Neural cell (in vitro differentiated cells): ENCODE measurements around the gene PPIF. TPM values are rescaled to one million over a fixed set of nuclear protein-coding genes. Genes with fewer than 3 reads are reported as not detected.

Experiments
- H2AFZ ChIP-seq: fragments of 200-600, 300-800 bp; sonication (generic), shearing (Covaris generic); 2 replicates; pipeline ENCODE4 v1.6.0; 2014; ENCODE audit warnings: low read depth, mild to moderate bottlenecking, antibody characterized with exemption, low read length, moderate library complexity
- H3F3A ChIP-seq: fragments of 200-600 bp; shearing (Covaris generic); 2 replicates; pipeline ENCODE4 v1.6.1; 2016; ENCODE audit warnings: mild to moderate bottlenecking, moderate library complexity, mixed read lengths, antibody characterized with exemption, low read length; ENCODE audit not compliant: insufficient read depth, poor library complexity, severe bottlenecking
- H3K27ac ChIP-seq: fragments of 200-600, 300-800 bp; sonication (generic), shearing (Covaris generic); 2 replicates; pipeline ENCODE4 v1.5.1; 2014; ENCODE audit warnings: mild to moderate bottlenecking, low read length, moderate library complexity
- H3K27me3 ChIP-seq: fragments of 300-800, 200-600 bp; sonication (generic), shearing (Covaris generic); 2 replicates; pipeline ENCODE4 v1.6.0; 2014; ENCODE audit warnings: mild to moderate bottlenecking, low read depth, low read length, moderate library complexity; ENCODE audit not compliant: insufficient read depth
- H3K36me3 ChIP-seq: fragments of 300-800, 200-600 bp; sonication (generic), shearing (Covaris generic); 2 replicates; pipeline ENCODE4 v1.5.1; 2014; ENCODE audit warnings: mild to moderate bottlenecking, antibody characterized with exemption, low read length, moderate library complexity; ENCODE audit not compliant: insufficient read depth
- H3K4me2 ChIP-seq: fragments of 300-800, 200-600 bp; sonication (generic), shearing (Covaris generic); 2 replicates; pipeline ENCODE4 v1.6.0; 2014; ENCODE audit warnings: mild to moderate bottlenecking, low read length
- H3K4me3 ChIP-seq: fragments of 300-800, 200-600 bp; sonication (generic), shearing (Covaris generic); 2 replicates; pipeline ENCODE4 v1.5.1; 2014; ENCODE audit warnings: mild to moderate bottlenecking, low read length, moderate library complexity
- H3K79me2 ChIP-seq: fragments of 200-600 bp; shearing (Covaris generic); replicated peaks from 2 replicates; pipeline ENCODE4 v1.6.0; 2014; ENCODE audit warnings: mild to moderate bottlenecking, low read length, moderate library complexity; ENCODE audit not compliant: insufficient read depth
- H3K9ac ChIP-seq: fragments of 300-800, 200-600 bp; sonication (generic), shearing (Covaris generic); 2 replicates; pipeline ENCODE4 v1.6.1; 2016; ENCODE audit warnings: mild to moderate bottlenecking, low read length, mixed read lengths
- H3K9me2 ChIP-seq: fragments of 200-600 bp; shearing (Covaris generic); 2 replicates; pipeline ENCODE4 v1.6.1; 2016; ENCODE audit warnings: mild to moderate bottlenecking, low read length, mixed read lengths; ENCODE audit not compliant: insufficient read depth
- H3K9me3 ChIP-seq: fragments of 200-600, 300-800 bp; sonication (generic), shearing (Covaris generic); 2 replicates; pipeline ENCODE4 v1.6.1; 2016; ENCODE audit warnings: mild to moderate bottlenecking, mixed run types, low read length, moderate library complexity, mixed read lengths
- H4K20me1 ChIP-seq: fragments of 200-600 bp; shearing (Covaris generic); 2 replicates; pipeline ENCODE4 v1.6.1; 2016; ENCODE audit warnings: mild to moderate bottlenecking, mixed run types; ENCODE audit not compliant: insufficient read depth
- EP300 ChIP-seq: fragments of 450-650 bp; conservative IDR thresholded peaks from 2 replicates; pipeline ENCODE4 v1.6.1; 2014; ENCODE audit warnings: antibody characterized with exemption, mild to moderate bottlenecking, moderate library complexity; ENCODE audit not compliant: poor library complexity, severe bottlenecking
- EZH2 ChIP-seq: fragments of 200-600, 300-800 bp; shearing (Covaris generic), sonication (generic); IDR thresholded peaks from 2 replicates; pipeline ENCODE4 v1.6.1; 2014; ENCODE audit warnings: antibody characterized with exemption, low read length, borderline replicate concordance, mild to moderate bottlenecking; ENCODE audit not compliant: insufficient read depth, poor library complexity, severe bottlenecking
- MXI1 ChIP-seq: fragments of 450-650 bp; conservative IDR thresholded peaks from 2 replicates; pipeline ENCODE4 v1.6.1; 2014; ENCODE audit warnings: antibody characterized with exemption, mild to moderate bottlenecking; ENCODE audit not compliant: poor library complexity, severe bottlenecking
- POLR2AphosphoS5 ChIP-seq: IDR thresholded peaks from 2 replicates; pipeline ENCODE4 v1.6.1; 2012
- RAD21 ChIP-seq: fragments of 450-650 bp; conservative IDR thresholded peaks from 2 replicates; pipeline ENCODE4 v1.6.1; 2014; ENCODE audit warnings: antibody characterized with exemption, mild to moderate bottlenecking, moderate library complexity
- REST ChIP-seq: IDR thresholded peaks from 2 replicates; pipeline ENCODE4 v1.6.1; 2012; ENCODE audit warnings: borderline replicate concordance
- SMC3 ChIP-seq: fragments of 450-650 bp; conservative IDR thresholded peaks from 2 replicates; pipeline ENCODE4 v1.6.1; 2014; ENCODE audit warnings: antibody characterized with exemption, mild to moderate bottlenecking, moderate library complexity; ENCODE audit not compliant: poor library complexity
- TAF1 ChIP-seq: IDR thresholded peaks from 2 replicates; pipeline ENCODE4 v1.6.1; 2012; ENCODE audit warnings: low read depth
- polyA plus RNA-seq: library from polyadenylated mRNA; depleted of rRNA; stranded (reverse); fragments of >200 nt; gene quantifications from 2 replicates; pipeline ENCODE4 v1.2.3, GENCODE V29; 2014
- TF ChIP-seq, protein P1 (sequence below): fragments of 450-650 bp; IDR thresholded peaks from 2 replicates; pipeline ENCODE4 v1.5.1; 2014; ENCODE audit warnings: antibody characterized with exemption, mild to moderate bottlenecking, moderate library complexity; ENCODE audit not compliant: poor library complexity, severe bottlenecking

Gene PPIF
- polyA plus RNA-seq, 1 donor from 2014 or later = 13.6 TPM

DNA sequence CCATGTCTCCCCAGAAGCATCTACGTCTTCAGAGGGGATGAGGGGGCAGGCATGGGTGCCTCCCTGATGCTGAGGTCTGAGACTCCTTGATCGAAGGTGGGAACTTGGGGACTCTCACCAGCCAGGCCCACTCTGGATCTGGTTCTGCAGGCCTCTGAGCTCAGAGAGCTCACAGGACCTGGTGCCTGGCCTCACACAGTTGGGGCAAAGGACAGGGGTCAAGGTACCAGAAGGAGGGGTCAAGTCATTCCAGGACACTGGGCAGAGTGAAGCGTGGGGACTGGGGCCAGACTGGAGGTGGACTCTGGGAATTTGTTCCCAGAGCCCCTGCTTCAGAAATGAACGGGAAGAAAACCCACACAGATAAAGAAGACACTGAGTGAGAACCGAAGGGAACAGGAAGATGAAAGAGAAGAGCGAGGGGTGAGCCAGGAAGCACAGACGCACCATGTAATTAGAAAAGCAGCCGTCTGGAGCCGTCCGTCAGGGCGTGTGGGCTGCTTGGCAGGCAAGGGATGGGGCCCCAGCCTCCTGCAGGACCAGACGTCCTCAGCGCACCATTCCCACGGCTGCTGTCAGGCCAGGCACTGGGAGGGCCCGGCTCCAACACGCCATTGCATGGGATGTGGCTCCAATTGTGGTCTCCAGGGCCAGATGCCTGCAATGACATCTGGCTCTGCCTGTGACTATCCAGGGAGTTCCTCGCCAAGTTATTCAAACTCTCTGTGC, 50.5 kb downstream of the PPIF start:
- Histone ChIP-seq H3F3A (no peaks in the 10 kb centered on the region), H4K20me1 (no peaks in the 10 kb centered on the region), H3K79me2 (no peaks in the 10 kb centered on the region), H2AFZ (no peak overlapping the region), H3K36me3 (no peaks in the 10 kb centered on the region), H3K27ac (peak overlapping the region; percentile 59), H3K4me2 (no peak overlapping the region), H3K27me3 (no peaks in the 10 kb centered on the region), H3K9me2 (no peaks in the 10 kb centered on the region), H3K9ac (no peak overlapping the region), H3K4me3 (no peak overlapping the region), H3K9me3 (no peaks in the 10 kb centered on the region)
- TF ChIP-seq SMC3 = no peak
- no peak for TF ChIP-seq RAD21
- no peak for TF ChIP-seq MXI1
- no peak for TF ChIP-seq POLR2AphosphoS5
- TF ChIP-seq, protein P1, sequence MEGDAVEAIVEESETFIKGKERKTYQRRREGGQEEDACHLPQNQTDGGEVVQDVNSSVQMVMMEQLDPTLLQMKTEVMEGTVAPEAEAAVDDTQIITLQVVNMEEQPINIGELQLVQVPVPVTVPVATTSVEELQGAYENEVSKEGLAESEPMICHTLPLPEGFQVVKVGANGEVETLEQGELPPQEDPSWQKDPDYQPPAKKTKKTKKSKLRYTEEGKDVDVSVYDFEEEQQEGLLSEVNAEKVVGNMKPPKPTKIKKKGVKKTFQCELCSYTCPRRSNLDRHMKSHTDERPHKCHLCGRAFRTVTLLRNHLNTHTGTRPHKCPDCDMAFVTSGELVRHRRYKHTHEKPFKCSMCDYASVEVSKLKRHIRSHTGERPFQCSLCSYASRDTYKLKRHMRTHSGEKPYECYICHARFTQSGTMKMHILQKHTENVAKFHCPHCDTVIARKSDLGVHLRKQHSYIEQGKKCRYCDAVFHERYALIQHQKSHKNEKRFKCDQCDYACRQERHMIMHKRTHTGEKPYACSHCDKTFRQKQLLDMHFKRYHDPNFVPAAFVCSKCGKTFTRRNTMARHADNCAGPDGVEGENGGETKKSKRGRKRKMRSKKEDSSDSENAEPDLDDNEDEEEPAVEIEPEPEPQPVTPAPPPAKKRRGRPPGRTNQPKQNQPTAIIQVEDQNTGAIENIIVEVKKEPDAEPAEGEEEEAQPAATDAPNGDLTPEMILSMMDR = no peak
- no peak for TF ChIP-seq REST
- TF ChIP-seq TAF1 = no peak
- TF ChIP-seq EZH2 = no peak
- TF ChIP-seq EP300 = no peak

- no peaks in the 10 kb centered on the region for H3K36me3 ChIP-seq
- H3K9ac ChIP-seq = no peak overlapping the region
- H3K4me2 ChIP-seq = no peak overlapping the region
- H3K9me2 ChIP-seq = no peaks in the 10 kb centered on the region
- no peaks in the 10 kb centered on the region for H3F3A ChIP-seq
- H3K9me3 ChIP-seq = no peaks in the 10 kb centered on the region
- no peak overlapping the region for H3K27ac ChIP-seq
- TF ChIP-seq TAF1 = no peak
- no peak for TF ChIP-seq REST
- TF ChIP-seq EP300 = no peak
- TF ChIP-seq RAD21 = no peak
- no peak for TF ChIP-seq SMC3
- TF ChIP-seq EZH2 = no peak
- TF ChIP-seq, protein P1 = no peak
- TF ChIP-seq POLR2AphosphoS5 = no peak
- no peak for TF ChIP-seq MXI1
- H4K20me1 ChIP-seq = no peaks in the 10 kb centered on the region
- H2AFZ ChIP-seq = no peak overlapping the region
- H3K4me3 ChIP-seq = no peak overlapping the region
- no peaks in the 10 kb centered on the region for H3K79me2 ChIP-seq
- H3K27me3 ChIP-seq = no peaks in the 10 kb centered on the region
Measured at GRCh38 chr10:79398642-79399041, 51.4 kb downstream of the PPIF start.
